ENCODE measurements around the gene MBP. TPM values are rescaled to one million over a fixed set of nuclear protein-coding genes. Genes with fewer than 3 reads are reported as not detected.

Gene MBP
- total and polyA plus RNA-seq, 2 of the 13 experiments (the other 11 are each of a cell fraction or from before 2014, with no cell fraction given), result 5.0 to 8.5 TPM

GRCh38 chr18:77057006-77057395 is 75.6 kb downstream of the MBP start:
- Histone ChIP-seq H3K79me2 (ENCODE audit: insufficient read depth, low read length) (no peaks in the 10 kb centered on the region), H4K20me1 (ENCODE audit: insufficient read depth, low read length) (no peaks in the 10 kb centered on the region), H3K9ac (ENCODE audit: insufficient read depth, low read depth, low read length) (peak overlapping the region; percentile 61; the same call in 1 of the 2 replicates), H3K9me3 (ENCODE audit: low read length) (no peaks in the 10 kb centered on the region), H2AFZ (ENCODE audit: low read length) (no peak overlapping the region), H3K4me3 (replicated peaks in 1 of 3; ENCODE audit: insufficient read depth in 1 of 3, low read depth in 2 of 3, low read length in 3 of 3) (peak overlapping the region; percentile 34 to 65 (median 45); a peak in 5 of 6 replicates), H3K27ac (ENCODE audit: extremely low read length, insufficient read depth, low read length) (peak overlapping the region; percentile 72), H3K4me2 (ENCODE audit: low read depth, low read length) (peak overlapping the region; percentile 94), H3K27me3 (ENCODE audit: control insufficient read depth in 1 of 2, insufficient read depth in 2 of 2, low read length in 2 of 2) (no peaks in the 10 kb centered on the region), H3K36me3 (replicated peaks in 1 of 2; ENCODE audit: control insufficient read depth in 1 of 2, insufficient read depth in 2 of 2, low read length in 2 of 2) (no peaks in the 10 kb centered on the region), H3K4me1 (ENCODE audit: insufficient read depth, low read length) (peaks cover 43% of the 10 kb centered on the region)
- TF ChIP-seq GATAD1 (CRISPR knock-in tag; IDR thresholded peaks at IDR 0.05) (0 out of 2 replicates have a peak, but pooled peaks have one; percentile 0), ARID2 (CRISPR knock-in tag; IDR thresholded peaks at IDR 0.05; ENCODE audit: borderline replicate concordance) (no peak), SAP130 (CRISPR knock-in tag; IDR thresholded peaks at IDR 0.05; ENCODE audit: low read depth) (0 out of 2 replicates have a peak, but pooled peaks have one; percentile 25), GATAD2A (CRISPR knock-in tag; IDR thresholded peaks at IDR 0.05) (0 out of 2 replicates have a peak, but pooled peaks have one; percentile 2)
- intact Hi-C loops (cut with micrococcal nuclease; ENCODE audit: unreplicated experiment), result loop anchor here (5.0 kb wide), 2 partner anchors 75 to 255 kb away; partner anchors contain the start of gene MBP
- no peak for FAIRE-seq
- BruUV-seq (replicated peaks), result no TSS peak
- in situ Hi-C loops (cut with HindIII; ENCODE audit: extremely low pct_ligation_motif_present, low pct_unique_long_range_greater_than_20kb), result no loop called here
- ATAC-seq, result no peak
- WGBS (ENCODE audit: low lambda C conversion rate), result 36% methylated on average over 5 of the region's 5 CpGs
- ChIA-PET POLR2A (interaction anchor here (0.6 to 1.3 kb wide), 3 partner anchors 58 to 74 kb away, joined by 3 to 4 read pairs (median 3); no protein-coding TSS in a partner anchor), CTCF (ENCODE audit: low intra/inter-chr PET ratio, low total read pairs) (interaction anchor here (3.0 kb wide), 1 partner anchor 57 kb away, joined by 16 read pairs; no protein-coding TSS in a partner anchor)
- no peak for DNase-seq (ENCODE audit: low spot score)

DNA sequence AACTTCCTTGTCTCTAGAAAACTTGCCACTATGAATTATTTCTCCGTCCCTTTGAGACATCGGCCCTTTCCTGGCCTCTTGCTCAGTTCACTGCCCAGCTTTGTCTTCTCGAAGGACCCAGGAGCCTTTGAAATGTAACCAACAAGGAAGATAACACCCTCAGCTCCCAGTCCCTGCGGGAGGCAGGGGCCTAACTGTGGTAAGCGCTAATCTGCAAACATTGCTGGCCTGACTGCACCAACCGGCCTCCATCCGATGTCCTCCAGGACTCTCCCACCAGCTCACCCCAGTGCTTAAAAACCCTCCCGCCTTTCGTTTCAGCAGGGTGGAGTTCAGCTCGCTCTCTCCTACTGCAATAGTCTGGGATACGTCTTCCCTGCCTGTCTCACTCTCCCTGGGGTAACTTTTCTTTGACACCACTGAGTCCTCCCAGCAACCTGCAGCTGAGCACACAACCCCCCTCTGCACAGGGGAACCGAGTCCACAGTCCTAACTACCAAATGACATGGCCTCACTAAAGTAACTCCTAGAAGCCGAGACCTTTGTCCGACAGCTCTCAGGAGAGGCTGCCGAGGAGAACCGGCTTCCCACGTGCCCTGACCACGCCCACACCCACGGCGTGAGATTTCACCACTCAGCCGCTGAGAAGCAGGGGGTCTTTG is 76.1 kb downstream of the MBP start:
- intact Hi-C loops (cut with micrococcal nuclease; ENCODE audit: unreplicated experiment) (loop anchor here (5.0 kb wide), 2 partner anchors 76 to 254 kb away; partner anchors contain the start of gene MBP), in situ Hi-C loops (cut with HindIII; ENCODE audit: extremely low pct_ligation_motif_present, low pct_unique_long_range_greater_than_20kb) (no loop called here)
- no peaks in the 10 kb centered on the region for H4K20me1 ChIP-seq (ENCODE audit: insufficient read depth, low read length)
- peak overlapping the region; percentile 34 to 65 (median 45); a peak in 5 of 6 replicates for H3K4me3 ChIP-seq (replicated peaks in 1 of 3; ENCODE audit: insufficient read depth in 1 of 3, low read depth in 2 of 3, low read length in 3 of 3)
- peak overlapping the region; percentile 72 for H3K27ac ChIP-seq (ENCODE audit: extremely low read length, insufficient read depth, low read length)
- H3K4me1 ChIP-seq (ENCODE audit: insufficient read depth, low read length), result peaks cover 43% of the 10 kb centered on the region
- H3K9me3 ChIP-seq (ENCODE audit: low read length), result no peaks in the 10 kb centered on the region
- peak overlapping the region; percentile 94 for H3K4me2 ChIP-seq (ENCODE audit: low read depth, low read length)
- 5% methylated on average over 19 of the region's 21 CpGs for WGBS (ENCODE audit: low lambda C conversion rate)
- DNase-seq (ENCODE audit: low spot score), result peak; percentile 19
- H3K27me3 ChIP-seq (ENCODE audit: control insufficient read depth in 1 of 2, insufficient read depth in 2 of 2, low read length in 2 of 2), result no peaks in the 10 kb centered on the region
- no peaks in the 10 kb centered on the region for H3K79me2 ChIP-seq (ENCODE audit: insufficient read depth, low read length)
- no TSS peak for BruUV-seq (replicated peaks)
- H3K9ac ChIP-seq (ENCODE audit: insufficient read depth, low read depth, low read length), result peak overlapping the region; percentile 61
- ChIA-PET CTCF (ENCODE audit: low intra/inter-chr PET ratio, low total read pairs) (interaction anchor here (3.0 kb wide), 1 partner anchor 56 kb away, joined by 16 read pairs; no protein-coding TSS in a partner anchor), POLR2A (interaction anchor here (0.6 to 1.3 kb wide), 4 partner anchors 58 to 606 kb away, joined by 3 to 4 read pairs (median 3); no protein-coding TSS in a partner anchor)
- no peaks in the 10 kb centered on the region for H3K36me3 ChIP-seq (replicated peaks in 1 of 2; ENCODE audit: control insufficient read depth in 1 of 2, insufficient read depth in 2 of 2, low read length in 2 of 2)
- H2AFZ ChIP-seq (ENCODE audit: low read length), result no peak overlapping the region
- FAIRE-seq, result peak; percentile 63
- ATAC-seq, result peak; percentile 50
- TF ChIP-seq FOSL2 (CRISPR knock-in tag; IDR thresholded peaks at IDR 0.05) (no peak), ZBTB7A (CRISPR knock-in tag; IDR thresholded peaks at IDR 0.05) (0 out of 2 replicates have a peak, but pooled peaks have one; percentile 39), ZNF441 (CRISPR knock-in tag; IDR thresholded peaks at IDR 0.05; ENCODE audit: borderline replicate concordance) (0 out of 2 replicates have a peak, but pooled peaks have one; percentile 29), ZNF891 (CRISPR knock-in tag; IDR thresholded peaks at IDR 0.05) (no peak), LBX2 (CRISPR knock-in tag; IDR thresholded peaks at IDR 0.05; ENCODE audit: borderline replicate concordance) (no peak), ZEB1 (IDR thresholded peaks at IDR 0.05; ENCODE audit: insufficient replicate concordance, low read depth) (no peak), MATR3 (CRISPR knock-in tag; IDR thresholded peaks at IDR 0.05) (no peak), MXD4 (CRISPR knock-in tag; IDR thresholded peaks at IDR 0.05) (0 out of 2 replicates have a peak, but pooled peaks have one; percentile 15), ZNF260 (CRISPR knock-in tag; IDR thresholded peaks at IDR 0.05; ENCODE audit: borderline replicate concordance, low read depth) (no peak), TBX2 (CRISPR knock-in tag; IDR thresholded peaks at IDR 0.05; ENCODE audit: borderline replicate concordance) (peak; percentile 58; the same call in 1 of the 2 replicates), ZNF607 (CRISPR knock-in tag; IDR thresholded peaks at IDR 0.05; ENCODE audit: borderline replicate concordance) (no peak), SOX6 (IDR thresholded peaks at IDR 0.05) (no peak), SOX6 (CRISPR knock-in tag; IDR thresholded peaks at IDR 0.05) (0 out of 2 replicates have a peak, but pooled peaks have one; percentile 29), SAP130 (CRISPR knock-in tag; IDR thresholded peaks at IDR 0.05; ENCODE audit: low read depth) (peak; percentile 63; the same call in 1 of the 2 replicates), MAX (IDR thresholded peaks at IDR 0.05) (peak; percentile 65)

All from HepG2 (cell line).